Inflammatory macrophage (primary cell): ENCODE data around the gene C17orf100.

Source experiments
- DNase-seq, 2 donors: peaks; one replicate each; pipeline ENCODE4 v3.0.0-alpha.2; 2020 to 2022

Gene C17orf100

GRCh38 chr17:6695051-6695450 is 43.5 kb downstream of the C17orf100 start:
- no peak for DNase-seq

GRCh38 chr17:6695565-6695964 is 44.0 kb downstream of the C17orf100 start:
- no peak for DNase-seq

DNA sequence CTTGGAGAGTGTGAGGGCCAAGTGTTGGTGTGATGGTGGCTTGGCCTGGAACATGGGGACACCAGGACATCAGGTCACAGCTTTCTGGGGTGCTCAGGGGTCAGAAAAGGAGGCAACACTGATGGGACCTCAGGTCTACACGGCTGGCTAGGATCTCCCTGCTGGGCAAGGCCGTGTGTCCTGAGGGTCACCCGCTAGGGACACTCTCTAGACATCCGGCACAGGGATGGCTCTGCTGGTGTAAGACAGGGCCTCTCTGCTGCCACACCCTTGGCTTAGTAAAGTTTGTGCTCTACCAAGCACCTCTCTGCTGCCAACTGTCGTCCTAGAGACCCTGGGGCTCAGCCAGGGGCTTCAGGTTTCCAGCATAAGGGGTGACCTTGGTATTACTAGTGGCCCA is 45.3 kb downstream of the C17orf100 start:
- no peak for DNase-seq

GRCh38 chr17:6698004-6698403 is 46.4 kb downstream of the C17orf100 start:
- DNase-seq, result no peak

DNA sequence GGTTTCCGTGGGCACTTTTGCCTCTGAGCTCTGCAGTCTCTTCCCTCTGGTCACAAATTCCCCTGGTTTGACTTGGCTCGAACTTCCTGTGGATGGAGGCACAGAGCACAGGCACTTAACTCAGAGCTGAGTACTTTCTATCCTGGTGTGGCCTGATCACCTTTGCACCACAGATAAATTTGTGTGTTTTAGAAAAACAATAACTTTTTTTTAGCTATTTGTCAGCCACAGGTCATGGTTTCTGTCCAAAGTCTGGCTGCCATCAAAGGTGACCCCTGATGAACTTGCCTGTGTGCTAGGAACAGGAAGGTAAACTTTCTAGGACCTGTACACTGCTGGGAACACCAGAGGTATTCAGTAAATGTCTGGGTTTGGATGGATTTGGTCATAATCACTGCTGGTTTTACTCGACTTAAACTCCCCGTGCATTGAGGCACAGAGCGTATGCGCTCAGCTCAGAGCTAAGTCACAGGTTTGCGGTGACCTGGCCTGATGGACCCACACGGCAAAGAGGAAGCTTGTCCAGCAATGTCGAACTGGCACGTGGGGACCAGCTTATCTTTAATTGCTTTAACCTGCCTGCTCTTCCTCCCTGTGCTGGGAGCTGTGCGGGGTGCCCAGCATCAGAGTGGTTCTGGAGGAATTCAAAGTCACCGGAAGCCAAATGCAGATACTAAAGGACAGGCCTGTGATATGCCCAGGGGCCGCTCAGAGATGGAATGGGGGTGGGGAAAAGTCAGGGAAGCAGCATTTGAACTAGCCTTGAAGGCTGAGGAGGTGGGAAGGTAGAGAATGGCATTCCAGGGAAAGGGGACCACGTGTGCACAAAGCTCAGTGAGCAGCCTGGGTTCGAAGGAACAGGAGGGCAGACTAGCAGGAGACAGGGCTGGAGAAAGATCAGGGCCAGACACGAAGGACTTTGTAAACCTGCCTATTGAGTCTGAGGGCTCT is 48.7 kb downstream of the C17orf100 start:
- no peak for DNase-seq

DNA sequence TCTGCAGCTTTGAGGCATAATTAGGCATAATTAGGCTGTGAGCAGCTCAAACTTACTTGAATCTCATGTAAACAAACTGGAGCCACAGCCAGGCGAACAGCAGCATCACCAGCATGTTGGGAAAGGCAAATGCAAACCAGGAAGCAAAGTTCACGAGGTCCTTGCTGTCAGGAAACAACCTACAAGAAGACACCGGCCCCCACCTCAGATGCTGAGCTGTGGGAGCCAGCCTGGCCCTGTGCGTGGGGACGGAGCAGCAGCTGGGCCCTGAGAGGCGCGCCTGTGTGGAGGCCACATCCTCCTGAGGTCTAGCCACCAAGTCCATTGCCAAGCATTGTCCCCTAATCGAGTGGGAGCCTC is 49.4 kb downstream of the C17orf100 start:
- no peak for DNase-seq

GRCh38 chr17:6701719-6702118 is 50.2 kb downstream of the C17orf100 start:
- DNase-seq, result peak; percentile 26 to 62

GRCh38 chr17:6702567-6703215 is 51.1 kb downstream of the C17orf100 start:
- no peak for DNase-seq
